Measurements from ENCODE around the gene CDKL1. TPM values are rescaled to one million over a fixed set of nuclear protein-coding genes. Genes with fewer than 3 reads are reported as not detected.

CDKL1 gene
- polyA plus RNA-seq, 1 of the 3 experiments (the other 2 are of a cell fraction): 2.5 TPM

- Histone ChIP-seq H3K9ac (no peak overlapping the region), H4K20me1 (ENCODE audit: insufficient read depth) (no peaks in the 10 kb centered on the region), H3K27me3 (ENCODE audit: insufficient read depth) (no peaks in the 10 kb centered on the region), H3K79me2 (ENCODE audit: insufficient read depth) (no peaks in the 10 kb centered on the region), H3K4me2 (no peak overlapping the region), H3F3A (replicated peaks; ENCODE audit: insufficient read depth) (no peaks in the 10 kb centered on the region), H3K27ac (ENCODE audit: low read depth in 2 of 2, low read length in 1 of 2) (no peak overlapping the region), H2AFZ (ENCODE audit: low read depth) (no peak overlapping the region), H3K9me2 (no peaks in the 10 kb centered on the region), H3K36me3 (replicated peaks in 1 of 2; ENCODE audit: control insufficient read depth in 1 of 2, insufficient read depth in 2 of 2, low read length in 1 of 2) (no peaks in the 10 kb centered on the region), H3K9me3 (no peaks in the 10 kb centered on the region), H3K4me3 (ENCODE audit: low read depth in 2 of 2, low read length in 1 of 2) (no peak overlapping the region), H3K4me1 (ENCODE audit: control insufficient read depth in 1 of 2, insufficient read depth in 2 of 2, low read depth in 1 of 2, low read length in 1 of 2) (peaks cover 27 to 34% of the 10 kb centered on the region in 2 experiments; a peak in 3 of 4 replicates)
- CTCF ChIA-PET: interaction anchor here (0.6 to 1.9 kb wide), 4 partner anchors 17 to 193 kb away, joined by 3 to 6 read pairs (median 5); partner anchors contain the start of gene MAP4K5
- no peak for DNase-seq
- no peak for TF ChIP-seq IRF3 (IDR thresholded peaks at IDR 0.05; ENCODE audit: low read depth, low read length)
- no peak for TF ChIP-seq RAD21 (IDR thresholded peaks at IDR 0.05; ENCODE audit: low read length)
- TF ChIP-seq MXI1 (IDR thresholded peaks at IDR 0.05; ENCODE audit: low read depth, low read length): no peak
- TF ChIP-seq POLR2AphosphoS5 (IDR thresholded peaks at IDR 0.05; ENCODE audit: low read depth, low read length): no peak
- no peak for TF ChIP-seq ELF1 (IDR thresholded peaks at IDR 0.05)
- TF ChIP-seq REST (IDR thresholded peaks at IDR 0.05; ENCODE audit: low read depth, low read length): no peak
- no peak for TF ChIP-seq ZBTB33 (IDR thresholded peaks at IDR 0.05; ENCODE audit: borderline replicate concordance, low read depth)
- TF ChIP-seq RFX5 (IDR thresholded peaks at IDR 0.05; ENCODE audit: low read length): no peak
- no peak for TF ChIP-seq FOXJ3 (CRISPR knock-in tag; IDR thresholded peaks at IDR 0.05)
- no peak for TF ChIP-seq FOSL2 (IDR thresholded peaks at IDR 0.05; ENCODE audit: borderline replicate concordance, low read depth)
- POLR2A ChIA-PET: no interaction called here
- 100% methylated on average over 2 of the region's 2 CpGs for WGBS (ENCODE audit: low lambda C conversion rate)
Measured at GRCh38 chr14:50338587-50338986, 58.1 kb downstream of the CDKL1 start.
